Mucosa of descending colon (tissue), 3 donors: ENCODE measurements around the gene GNAS. TPM values are rescaled to one million over a fixed set of nuclear protein-coding genes. Genes with fewer than 3 reads are reported as not detected.

ENCODE experiments used
- ATAC-seq: fragments of 200-7000 bp; cut with Tn5 transposase; one replicate; pipeline ENCODE4 v1.9.1; 2020; ENCODE audit warnings: mild to moderate bottlenecking, moderate library complexity
- DNase-seq, 3 donors: peaks; one replicate each; pipeline ENCODE4 v3.0.0-alpha.2; 2020
- H3K36me3 ChIP-seq: fragments of 200-600 bp; one replicate; pipeline ENCODE4 v1.8.0; 2021; ENCODE audit warnings: low read depth, mild to moderate bottlenecking
- H3K4me1 ChIP-seq: fragments of 200-600 bp; one replicate; pipeline ENCODE4 v1.8.0; 2021; ENCODE audit warnings: low read depth, mild to moderate bottlenecking
- H3K4me3 ChIP-seq: fragments of 200-600 bp; one replicate; pipeline ENCODE4 v1.8.0; 2021; ENCODE audit warnings: mild to moderate bottlenecking
- H3K9me3 ChIP-seq: fragments of 200-600 bp; one replicate; pipeline ENCODE4 v1.8.0; 2021; ENCODE audit warnings: mild to moderate bottlenecking
- CTCF ChIP-seq: fragments of 200-600 bp; IDR thresholded peaks from one replicate; pipeline ENCODE4 v1.8.0; 2022; ENCODE audit warnings: antibody characterized with exemption, mild to moderate bottlenecking
- intact Hi-C, 2 donors: fragments of 100-400 bp; cut with DNase I in 1 of 2; cut with micrococcal nuclease in 1 of 2; formaldehyde crosslinking; loops; one replicate each; pipeline versions ENCODE4 v1.11.0 to v1.11.1; 2022; cut with DNase I, micrococcal nuclease
- total RNA-seq, 3 donors: library from RNA; stranded (reverse); fragmentation: NEBNext Ultra II Directional in 2 of 3; extraction: Animal tissue kit (Norgen Biotek cat#: 25700) in 2 of 3; gene quantifications; one replicate each; pipeline versions ENCODE4 v1.2.1 to v1.2.4, GENCODE V29; 2021 to 2023
- donor health status: DM: no; HTN: no; CAD: no; lungs with moderate emphysema.
- donor health status: DM: no; HTN: no; CAD: no.
- donor health status: DM: no; HTN: yes; CAD: no.

Gene GNAS
- total RNA-seq, 3 donors from 2014 or later = 583 to 659 (median 632) TPM

- peak; percentile 70 for ATAC-seq
- no peaks in the 10 kb centered on the region for H3K9me3 ChIP-seq
- peak overlapping the region; percentile 59 for H3K4me3 ChIP-seq
- no peak for TF ChIP-seq CTCF
- intact Hi-C loops = no loop called here
- no peaks in the 10 kb centered on the region for H3K36me3 ChIP-seq
- DNase-seq = peak; percentile 79 to 87 (median 85)
- H3K4me1 ChIP-seq = peaks cover 21% of the 10 kb centered on the region
These were observed 38.7 kb downstream of the GNAS start for GRCh38 chr20:58891086-58891717.

- DNase-seq = peak in 2 of 3 donors; percentile 47 to 65
- TF ChIP-seq CTCF = no peak
- ATAC-seq = peak; percentile 1
- Histone ChIP-seq H3K9me3 (no peaks in the 10 kb centered on the region), H3K4me1 (peaks cover 21% of the 10 kb centered on the region), H3K4me3 (peak overlapping the region; percentile 59), H3K36me3 (no peaks in the 10 kb centered on the region)
- intact Hi-C loops = no loop called here
These were observed 39.2 kb downstream of the GNAS start for GRCh38 chr20:58891718-58892140.

GRCh38 chr20:58892141-58892931, 39.8 kb downstream of the GNAS start:
- ATAC-seq (peak; percentile 28), DNase-seq (peak; percentile 78 to 88 (median 82))
- Histone ChIP-seq H3K9me3 (no peaks in the 10 kb centered on the region), H3K4me3 (peak overlapping the region; percentile 59), H3K36me3 (no peaks in the 10 kb centered on the region), H3K4me1 (peaks cover 21% of the 10 kb centered on the region)
- intact Hi-C loops = no loop called here
- TF ChIP-seq CTCF = no peak

- no peak overlapping the region for H3K4me3 ChIP-seq
- ATAC-seq (no peak), DNase-seq (no peak)
- H3K4me1 ChIP-seq = peaks cover 21% of the 10 kb centered on the region
- intact Hi-C loops = no loop called here
- no peak for TF ChIP-seq CTCF
- H3K9me3 ChIP-seq = no peaks in the 10 kb centered on the region
- H3K36me3 ChIP-seq = no peaks in the 10 kb centered on the region
These were observed 40.4 kb downstream of the GNAS start for GRCh38 chr20:58892932-58893224.

GRCh38 chr20:58893355-58894120, 41.0 kb downstream of the GNAS start:
- ATAC-seq (no peak), DNase-seq (no peak)
- Histone ChIP-seq H3K4me1 (peaks cover 18% of the 10 kb centered on the region), H3K9me3 (no peaks in the 10 kb centered on the region), H3K36me3 (no peaks in the 10 kb centered on the region), H3K4me3 (no peak overlapping the region)
- TF ChIP-seq CTCF = no peak
- intact Hi-C loops = no loop called here
